Endothelial cell of umbilical vein (primary cell): ENCODE data around the gene SMTNL1. TPM values are rescaled to one million over a fixed set of nuclear protein-coding genes. Genes with fewer than 3 reads are reported as not detected.

ENCODE experiments used
- BruUV-seq: library from RNA; stranded (reverse); fragments of 400-500 nt; replicated peaks from 2 replicates; lab custom pipeline; 2021; lab: Mats Ljungman, UMichigan
- CTCF ChIA-PET: fragments of 300-600, 350-600 bp; sonication (Branson Sonifier 250); formaldehyde crosslinking; loops from one replicate; lab custom pipeline; 2021; ENCODE audit warnings: antibody characterized with exemption, inconsistent platforms; lab: Charles Lee
- POLR2A ChIA-PET: fragments of 300-600, 350-600 bp; sonication (Branson Sonifier 250); formaldehyde crosslinking; loops from one replicate; lab custom pipeline; 2021; ENCODE audit warnings: antibody characterized with exemption, inconsistent platforms; lab: Charles Lee
- DNase-seq: peaks from one replicate; pipeline ENCODE4 v3.0.0-alpha.2; 2011; ENCODE audit warnings: low read depth, low spot score
- FAIRE-seq: peaks from 2 replicates; lab custom pipeline; 2011; peaks lifted over from hg19 to GRCh38; lab: Jason Lieb, UNC
- H2AFZ ChIP-seq: 2 replicates; pipeline ENCODE4 v1.6.0; 2012; ENCODE audit warnings: low read depth, low read length, control low read depth, inconsistent platforms
- H3K27ac ChIP-seq: 2 replicates; pipeline ENCODE4 v1.5.1; 2011; ENCODE audit warnings: low read depth, mild to moderate bottlenecking, control low read depth, low read length, moderate library complexity; ENCODE audit not compliant: insufficient read depth
- H3K27me3 ChIP-seq, 2 experiments: 2 replicates each; pipeline versions ENCODE4 v1.6.0 to v1.6.1; 2011; ENCODE audit warnings: low read length in 2 of 2, mixed read lengths in 1 of 2; ENCODE audit not compliant: control insufficient read depth in 2 of 2, insufficient read depth in 2 of 2
- H3K36me3 ChIP-seq, 2 experiments: 2 replicates in 1 of 2; 3 replicates in 1 of 2; pipeline ENCODE4 v1.5.1; 2011; ENCODE audit warnings: low read length in 2 of 2, mild to moderate bottlenecking in 1 of 2, moderate library complexity in 1 of 2; ENCODE audit not compliant: control insufficient read depth in 2 of 2, insufficient read depth in 2 of 2; ENCODE audit errors: extremely low read depth in 1 of 2
- H3K4me1 ChIP-seq: 3 replicates; pipeline ENCODE4 v1.5.1; 2011; ENCODE audit warnings: mild to moderate bottlenecking, low read length; ENCODE audit not compliant: control insufficient read depth, insufficient read depth; ENCODE audit errors: extremely low read depth
- H3K4me2 ChIP-seq: 2 replicates; pipeline ENCODE4 v1.6.1; 2011; ENCODE audit warnings: low read length, control low read depth, mixed read lengths; ENCODE audit not compliant: insufficient read depth
- H3K4me3 ChIP-seq, 3 experiments: fragments of 200-600 bp in 1 of 3; sonication (generic), shearing (Covaris generic) in 1 of 3; replicated peaks in 1 of 3; 2 replicates each; pipeline ENCODE4 v1.5.1; 2011 to 2016; ENCODE audit warnings: control low read depth in 3 of 3, low read length in 3 of 3, mild to moderate bottlenecking in 2 of 3, inconsistent platforms in 1 of 3, low read depth in 1 of 3, moderate library complexity in 1 of 3; ENCODE audit not compliant: insufficient read depth in 1 of 3
- H3K79me2 ChIP-seq: 2 replicates; pipeline ENCODE4 v1.6.0; 2012; ENCODE audit warnings: low read length, inconsistent platforms; ENCODE audit not compliant: control insufficient read depth, insufficient read depth
- H3K9ac ChIP-seq: replicated peaks from 2 replicates; pipeline ENCODE3; 2011; ENCODE audit warnings: low read length, control low read depth; ENCODE audit not compliant: insufficient read depth; ENCODE audit errors: extremely low read depth
- H3K9me1 ChIP-seq: replicated peaks from 3 replicates; pipeline ENCODE4 v1.6.0; 2011; ENCODE audit warnings: mild to moderate bottlenecking, low read length; ENCODE audit not compliant: control insufficient read depth, insufficient read depth; ENCODE audit errors: extremely low read depth
- H3K9me3 ChIP-seq: replicated peaks from 2 replicates; pipeline ENCODE4 v1.5.1; 2012; ENCODE audit warnings: low read length, inconsistent platforms; ENCODE audit not compliant: control insufficient read depth, insufficient read depth
- H4K20me1 ChIP-seq: replicated peaks from 2 replicates; pipeline ENCODE3; 2011; ENCODE audit warnings: mild to moderate bottlenecking, low read length; ENCODE audit not compliant: control insufficient read depth, insufficient read depth; ENCODE audit errors: extremely low read depth
- CTCF ChIP-seq, 2 donors: IDR thresholded peaks; 1 replicate in 1 of 2; 2 replicates in 1 of 2; pipeline ENCODE4 v1.5.1; 2011; ENCODE audit warnings: low read length in 2 of 2, mild to moderate bottlenecking in 2 of 2, moderate library complexity in 2 of 2, control low read depth in 1 of 2, inconsistent platforms in 1 of 2, low read depth in 1 of 2; ENCODE audit not compliant: insufficient read depth in 1 of 2; ENCODE audit errors: extremely low read depth in 1 of 2
- EZH2 ChIP-seq: IDR thresholded peaks from 2 replicates; pipeline ENCODE4 v1.6.1; 2012; ENCODE audit warnings: borderline replicate concordance, low read depth, mild to moderate bottlenecking, moderate library complexity, low read length, inconsistent platforms; ENCODE audit not compliant: severe bottlenecking
- FOS ChIP-seq: IDR thresholded peaks from 2 replicates; pipeline ENCODE4 v1.6.1; 2011; ENCODE audit warnings: mild to moderate bottlenecking, low read length, moderate library complexity, borderline replicate concordance; ENCODE audit not compliant: insufficient read depth
- GATA2 ChIP-seq: IDR thresholded peaks from 2 replicates; pipeline ENCODE4 v1.7.0; 2011; ENCODE audit warnings: low read depth, mild to moderate bottlenecking, moderate library complexity, mixed read lengths, low read length; ENCODE audit not compliant: insufficient read length, insufficient read depth
- JUN ChIP-seq: IDR thresholded peaks from 2 replicates; pipeline ENCODE4 v1.6.1; 2011; ENCODE audit warnings: borderline replicate concordance, low read depth; ENCODE audit not compliant: insufficient read length, insufficient read depth
- MAX ChIP-seq: IDR thresholded peaks from 2 replicates; pipeline ENCODE4 v1.6.1; 2011; ENCODE audit not compliant: insufficient read depth, insufficient read length
- MYC ChIP-seq: IDR thresholded peaks from one replicate; pipeline ENCODE4 v1.6.1; 2011; ENCODE audit warnings: mild to moderate bottlenecking, low read depth, low read length
- POLR2A ChIP-seq: IDR thresholded peaks from 2 replicates; pipeline ENCODE4 v1.6.1; 2012; ENCODE audit warnings: low read depth, mild to moderate bottlenecking, control low read depth, low read length
- POLR2AphosphoS5 ChIP-seq: IDR thresholded peaks from 2 replicates; pipeline ENCODE4 v1.6.1; 2012; ENCODE audit warnings: low read depth, mild to moderate bottlenecking, control low read depth, low read length, moderate library complexity; ENCODE audit not compliant: insufficient read depth
- dilution Hi-C: fragments of 300-500 bp; cut with MboI; formaldehyde crosslinking; loops from one replicate; pipeline ENCODE4 v1.15.0; 2019; ENCODE audit warnings: low sequenced_read_pairs; ENCODE audit not compliant: extremely low pct_ligation_motif_present
- intact Hi-C: fragments of 100-400 bp; cut with micrococcal nuclease; formaldehyde crosslinking; loops from one replicate; pipeline ENCODE4 v1.10.0; 2022
- polyA plus RNA-seq, 4 experiments: library from polyadenylated mRNA; depleted of rRNA in 3 of 4; stranded (reverse) in 3 of 4; unstranded in 1 of 4; fragments of >200 nt; gene quantifications; 2 replicates each; pipeline versions ENCODE4 v1.2.1 to v1.2.3, GENCODE V29; 2011 to 2012; ENCODE audit warnings: missing spikeins in 1 of 4
- total RNA-seq: library from RNA; stranded (reverse); gene quantifications from 2 replicates; pipeline ENCODE4 v1.2.3, GENCODE V29; 2021

The SMTNL1 gene
- total and polyA plus RNA-seq, 2 donors (not counting 3 experiments of a cell fraction or from before 2014, with no cell fraction given) = not detected

GRCh38 chr11:57539342-57539741 is 1.9 kb downstream of the SMTNL1 start:
- ChIA-PET CTCF (interaction anchor here (1.1 kb wide), 1 partner anchor 25 kb away, joined by 3 read pairs; no protein-coding TSS in a partner anchor), POLR2A (no interaction called here)
- Histone ChIP-seq H3K79me2 (no peaks in the 10 kb centered on the region), H3K9me1 (no peaks in the 10 kb centered on the region), H3K4me2 (no peak overlapping the region), H3K9me3 (no peaks in the 10 kb centered on the region), H3K4me1 (no peaks in the 10 kb centered on the region), H3K4me3 (no peak overlapping the region), H3K9ac (no peak overlapping the region), H3K36me3 (no peaks in the 10 kb centered on the region), H2AFZ (no peak overlapping the region), H3K27me3 (peaks cover 0 to 5% of the 10 kb centered on the region in 2 experiments), H3K27ac (no peak overlapping the region), H4K20me1 (no peaks in the 10 kb centered on the region)
- FAIRE-seq (no peak), DNase-seq (no peak)
- intact Hi-C loops (no loop called here), dilution Hi-C loops (no loop called here)
- no peak for TF ChIP-seq GATA2
- TF ChIP-seq JUN = no peak
- no peak for TF ChIP-seq POLR2A
- TF ChIP-seq MYC = no peak
- TF ChIP-seq EZH2 = no peak
- BruUV-seq = no TSS peak

GRCh38 chr11:57541169-57541568 is 3.8 kb downstream of the SMTNL1 start:
- no peaks in the 10 kb centered on the region for H3K79me2 ChIP-seq
- no peak for DNase-seq
- H3K4me3 ChIP-seq = no peak overlapping the region
- no TSS peak for BruUV-seq
- POLR2A ChIA-PET = no interaction called here
- H3K27ac ChIP-seq = no peak overlapping the region
- no peaks in the 10 kb centered on the region for H3K9me1 ChIP-seq
- no peak overlapping the region for H2AFZ ChIP-seq
- no peaks in the 10 kb centered on the region for H4K20me1 ChIP-seq
- H3K9ac ChIP-seq = no peak overlapping the region
- no peaks in the 10 kb centered on the region for H3K9me3 ChIP-seq
- H3K27me3 ChIP-seq = peaks cover 0 to 4% of the 10 kb centered on the region in 2 experiments
- no peak for TF ChIP-seq CTCF (IDR thresholded peaks at IDR 0.05; ENCODE audit: extremely low read depth in 1 of 2, insufficient read depth in 1 of 2, low read depth in 1 of 2, low read length in 2 of 2)
- TF ChIP-seq MAX = no peak
- TF ChIP-seq EZH2 = no peak
- TF ChIP-seq MYC = no peak
- no peak for TF ChIP-seq POLR2AphosphoS5
- no peak for TF ChIP-seq FOS
- TF ChIP-seq JUN = no peak
- no peak for TF ChIP-seq POLR2A
- TF ChIP-seq GATA2 = no peak
- intact Hi-C loops (no loop called here), dilution Hi-C loops (no loop called here)
- H3K36me3 ChIP-seq = no peaks in the 10 kb centered on the region
- CTCF ChIA-PET = interaction anchor here (1.2 kb wide), 1 partner anchor 103 kb away, joined by 6 read pairs; no protein-coding TSS in a partner anchor
- no peak overlapping the region for H3K4me2 ChIP-seq
- H3K4me1 ChIP-seq = no peaks in the 10 kb centered on the region
- FAIRE-seq = no peak
